A549 (cell line): Measurements from ENCODE around the gene IL3. TPM values are rescaled to one million over a fixed set of nuclear protein-coding genes. Genes with fewer than 3 reads are reported as not detected.

ENCODE experiments used
- ATAC-seq, 2 experiments: fragments of 200-7000 bp in 1 of 2; fragments of >200 bp in 1 of 2; cut with Nextera tagmentation in 1 of 2; cut with Tn5 transposase in 1 of 2; 3 replicates each; pipeline versions ENCODE4 v1.8.0 to v1.9.1; 2018 to 2020; ENCODE audit warnings: mild to moderate bottlenecking in 1 of 2, moderate library complexity in 1 of 2
- CTCF ChIA-PET: fragments of 300-600 bp; sonication (Branson Sonifier 250); formaldehyde crosslinking; extraction: SDS; loops from one replicate; lab custom pipeline; 2021; ENCODE audit warnings: antibody characterized with exemption, inconsistent platforms; lab: Yijun Ruan, JAX
- POLR2A ChIA-PET: fragments of 350-600 bp; formaldehyde crosslinking; extraction: SDS; loops from one replicate; lab custom pipeline; 2021; ENCODE audit warnings: antibody characterized with exemption, inconsistent platforms; lab: Yijun Ruan, JAX
- DNase-seq, 2 experiments: peaks; one replicate each; pipeline versions ENCODE4 v3.0.0 to v3.0.0-alpha.2; 2011 to 2016; ENCODE audit warnings: low read depth in 1 of 2, low spot score in 1 of 2
- FAIRE-seq: peaks from 2 replicates; lab custom pipeline; 2011; peaks lifted over from hg19 to GRCh38; lab: Jason Lieb, UNC
- H3K27ac ChIP-seq, 2 experiments: fragments of >200 bp; sonication (Bioruptor Twin); formaldehyde crosslinking; 3 replicates each; pipeline ENCODE4 v1.5.1; 2016 to 2017
- H3K4me1 ChIP-seq: fragments of >200 bp; sonication (Bioruptor Twin); formaldehyde crosslinking; 3 replicates; pipeline ENCODE4 v1.6.1; 2016
- H3K4me2 ChIP-seq: fragments of >200 bp; sonication (Bioruptor Twin); formaldehyde crosslinking; 3 replicates; pipeline ENCODE4 v1.6.1; 2016
- H3K4me3 ChIP-seq: fragments of >200 bp; sonication (Bioruptor Twin); formaldehyde crosslinking; 3 replicates; pipeline ENCODE4 v1.5.1; 2016
- H3K9me3 ChIP-seq: fragments of >200 bp; sonication (Bioruptor Twin); formaldehyde crosslinking; 3 replicates; pipeline ENCODE4 v1.6.1; 2016
- CBX2 ChIP-seq: fragments of 200-600 bp; sonication (generic); IDR thresholded peaks from 2 replicates; pipeline ENCODE4 v1.6.1; 2016; ENCODE audit warnings: low read depth, mild to moderate bottlenecking, borderline replicate concordance
- CHD2 ChIP-seq: fragments of 150-350 bp; IDR thresholded peaks from 2 replicates; pipeline ENCODE4 v1.6.1; 2014; ENCODE audit warnings: low read length; ENCODE audit not compliant: partially characterized antibody
- GATA3 ChIP-seq: IDR thresholded peaks from 2 replicates; pipeline ENCODE4 v1.6.1; 2012; ENCODE audit warnings: borderline replicate concordance
- HEYL ChIP-seq: fragments of 250-450 bp; sonication (Bioruptor Pico); IDR thresholded peaks from 2 replicates; pipeline ENCODE4 v1.8.0; 2021; ENCODE audit warnings: mild to moderate bottlenecking, moderate library complexity
- HOXB5 ChIP-seq: fragments of 250-450 bp; sonication (Bioruptor Pico); IDR thresholded peaks from 2 replicates; pipeline ENCODE4 v1.5.0; 2020; ENCODE audit warnings: mild to moderate bottlenecking, moderate library complexity
- JUN ChIP-seq, 2 experiments: fragments of >200 bp; sonication (Bioruptor Twin); formaldehyde crosslinking; IDR thresholded peaks; 2 replicates in 1 of 2; 3 replicates in 1 of 2; pipeline ENCODE4 v1.6.1; 2016 to 2017
- JUNB ChIP-seq: fragments of >200 bp; sonication (Bioruptor Twin); formaldehyde crosslinking; IDR thresholded peaks from 2 replicates; pipeline ENCODE4 v1.6.1; 2016
- KDM1A ChIP-seq: fragments of 200-600 bp; sonication (generic); IDR thresholded peaks from 2 replicates; pipeline ENCODE4 v1.6.1; 2016; ENCODE audit warnings: low read depth, mild to moderate bottlenecking
- KDM5A ChIP-seq: fragments of 200-600 bp; sonication (generic); IDR thresholded peaks from 2 replicates; pipeline ENCODE4 v1.6.1; 2016; ENCODE audit warnings: antibody characterized with exemption, mild to moderate bottlenecking
- MAFK ChIP-seq: fragments of 450-650 bp; IDR thresholded peaks from 2 replicates; pipeline ENCODE4 v1.6.1; 2014; ENCODE audit not compliant: partially characterized antibody
- MAZ ChIP-seq: fragments of 150-350 bp; IDR thresholded peaks from 2 replicates; pipeline ENCODE4 v1.6.1; 2014; ENCODE audit warnings: antibody characterized with exemption, low read depth, low read length, borderline replicate concordance
- PHF8 ChIP-seq: fragments of 200-600 bp; sonication (generic); IDR thresholded peaks from 2 replicates; pipeline ENCODE4 v1.6.1; 2016; ENCODE audit warnings: low read depth, mild to moderate bottlenecking, antibody characterized with exemption, moderate library complexity, borderline replicate concordance
- RAD21 ChIP-seq, 2 experiments: fragments of >200 bp in 1 of 2; sonication (Bioruptor Twin) in 1 of 2; formaldehyde crosslinking in 1 of 2; IDR thresholded peaks in 1 of 2; conservative IDR thresholded peaks in 1 of 2; 2 replicates in 1 of 2; 3 replicates in 1 of 2; pipeline ENCODE4 v1.6.1; 2012 to 2018; ENCODE audit warnings: inconsistent platforms in 1 of 2
- RARB ChIP-seq: fragments of 250-450 bp; sonication (Bioruptor Pico); IDR thresholded peaks from 2 replicates; pipeline ENCODE4 v1.8.0; 2021; ENCODE audit warnings: mild to moderate bottlenecking, moderate library complexity
- RNF2 ChIP-seq: fragments of 200-600 bp; sonication (generic); IDR thresholded peaks from 2 replicates; pipeline ENCODE4 v1.6.1; 2016; ENCODE audit warnings: low read depth, mild to moderate bottlenecking, antibody characterized with exemption, moderate library complexity, borderline replicate concordance
- SMC3 ChIP-seq: fragments of >200 bp; sonication (Bioruptor Twin); formaldehyde crosslinking; IDR thresholded peaks from 3 replicates; pipeline ENCODE4 v1.6.1; 2018; ENCODE audit warnings: inconsistent platforms
- SREBF2 ChIP-seq: fragments of 450-650 bp; IDR thresholded peaks from 2 replicates; pipeline ENCODE4 v1.6.1; 2014; ENCODE audit warnings: mild to moderate bottlenecking, moderate library complexity
- TP53 ChIP-seq: fragments of 250-450 bp; sonication (Bioruptor Pico); IDR thresholded peaks from 2 replicates; pipeline ENCODE4 v1.5.0; 2021; ENCODE audit warnings: mild to moderate bottlenecking, moderate library complexity
- ZFP36 ChIP-seq: fragments of 450-650 bp; IDR thresholded peaks from 2 replicates; pipeline ENCODE4 v1.6.1; 2014; ENCODE audit warnings: borderline replicate concordance; ENCODE audit not compliant: partially characterized antibody
- ZSCAN20 ChIP-seq: fragments of 250-450 bp; sonication (Bioruptor Pico); IDR thresholded peaks from 2 replicates; pipeline ENCODE4 v1.8.0; 2022; ENCODE audit warnings: mild to moderate bottlenecking, moderate library complexity
- WGBS: methylation state at CpG from one replicate; pipeline ENCODE4 v1.1.6; 2017; ENCODE audit errors: missing lambda C conversion rate; 5-methylcytosine and 5-hydroxymethylcytosine counted together
- polyA plus RNA-seq, 4 experiments: library from polyadenylated mRNA; depleted of rRNA in 3 of 4; stranded (reverse); fragments of >200 nt; fragmentation: RNase III in 1 of 4; extraction: RNeasy Plus Mini Kit Qiagen cat#74134 plus additional on column Dnase treatment in 1 of 4; gene quantifications; 2 replicates in 3 of 4; 3 replicates in 1 of 4; pipeline ENCODE4 v1.2.3, GENCODE V29; 2011 to 2017
- TF ChIP-seq, protein P1 (sequence below): fragments of 150-350 bp; IDR thresholded peaks from 2 replicates; pipeline ENCODE4 v1.6.1; 2014; ENCODE audit warnings: low read depth, mild to moderate bottlenecking, low read length
- TF ChIP-seq, protein P2 (sequence below): IDR thresholded peaks from 2 replicates; pipeline ENCODE4 v1.6.1; 2012
- TF ChIP-seq, protein P3 (sequence below): fragments of >200 bp; sonication (Bioruptor Twin); formaldehyde crosslinking; IDR thresholded peaks from 3 replicates; pipeline ENCODE4 v1.5.1; 2016
- TF ChIP-seq, protein P4 (sequence below): fragments of 200-600 bp; sonication (generic); IDR thresholded peaks from 2 replicates; pipeline ENCODE4 v1.6.1; 2016; ENCODE audit warnings: antibody characterized with exemption, mild to moderate bottlenecking, moderate library complexity
- TF ChIP-seq, protein P5 (sequence below): fragments of 250-450 bp; sonication (Bioruptor Pico); IDR thresholded peaks from 2 replicates; pipeline ENCODE4 v1.5.0; 2020; ENCODE audit warnings: low read depth, mild to moderate bottlenecking, moderate library complexity
- TF ChIP-seq, protein P6 (sequence below): fragments of 450-650 bp; IDR thresholded peaks from 2 replicates; pipeline ENCODE4 v1.6.1; 2014; ENCODE audit warnings: antibody characterized with exemption

IL3 gene
- polyA plus RNA-seq, 2 of the 4 experiments (the other 2 are of a cell fraction), result not detected

DNA sequence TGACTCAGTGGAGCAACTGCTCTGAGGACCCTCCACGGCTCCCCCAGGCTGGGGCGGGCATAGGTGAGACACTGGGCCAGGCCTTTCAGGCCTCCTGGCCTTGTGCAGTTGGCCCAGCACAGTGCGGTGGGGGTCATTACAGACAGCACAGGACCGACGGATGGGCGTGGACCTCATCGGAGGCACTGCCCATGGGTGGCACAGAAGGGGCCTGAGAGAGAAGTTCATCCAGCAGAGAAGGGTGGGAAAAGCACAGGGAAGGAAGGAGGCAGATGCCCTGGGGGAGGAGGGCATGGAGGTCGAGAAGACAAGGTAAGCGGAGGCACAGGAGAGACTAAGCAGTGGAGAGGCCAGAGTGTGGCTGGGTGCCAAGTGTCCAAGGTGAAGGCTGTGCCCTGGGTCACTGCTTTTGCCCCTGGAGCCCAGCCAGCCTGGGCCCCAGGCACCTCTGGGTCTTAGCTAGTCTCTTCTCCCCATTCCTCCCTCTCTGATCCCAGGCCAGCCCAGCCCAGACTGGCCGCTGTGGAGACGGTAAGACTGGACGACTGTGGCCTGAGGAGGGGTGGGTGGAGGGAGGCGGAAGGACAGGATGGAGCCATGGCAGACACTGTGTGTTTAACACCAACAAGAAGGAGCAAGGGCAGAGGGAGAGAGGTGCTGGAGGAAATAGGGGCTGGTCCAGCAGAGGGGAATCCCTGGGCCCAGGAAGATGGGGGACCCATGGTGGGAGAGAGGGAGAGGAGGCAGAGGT, 5.7 kb downstream of the IL3 start (continued):
- TF ChIP-seq SMC3, result no peak
- TF ChIP-seq PHF8, result no peak
- TF ChIP-seq HEYL, result no peak
- TF ChIP-seq TP53 (CRISPR knock-in tag), result no peak
- no peak for TF ChIP-seq SREBF2
- TF ChIP-seq, all 56 proteins: peak for 0

DNA sequence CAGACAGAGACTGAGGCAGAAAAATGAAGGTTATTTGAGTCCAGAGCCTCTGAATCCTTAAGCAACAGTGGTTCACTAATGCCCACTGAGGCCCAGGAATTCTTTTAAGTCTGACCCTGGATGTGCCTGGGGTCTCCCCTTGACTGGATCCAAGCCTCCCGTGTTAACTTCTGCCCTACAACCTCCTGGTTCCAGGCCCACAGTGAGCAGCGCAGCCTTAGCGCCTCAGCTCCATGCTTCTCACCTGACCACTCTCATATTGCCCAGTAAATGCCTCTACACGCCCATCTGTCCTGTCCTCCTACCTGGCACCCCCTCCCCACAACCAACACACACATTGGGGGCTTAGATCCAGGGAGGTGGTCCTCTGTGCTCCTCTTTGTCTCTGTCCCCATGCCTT, 6.4 kb downstream of the IL3 start:
- no peak overlapping the region for H3K4me2 ChIP-seq
- FAIRE-seq (no peak), ATAC-seq (no peak), DNase-seq (no peak)
- CTCF ChIA-PET, result interaction anchor here (0.6 to 3.1 kb wide), 10 partner anchors 11 to 411 kb away, joined by 3 to 34 read pairs (median 4); no protein-coding TSS in a partner anchor
- no peaks in the 10 kb centered on the region for H3K9me3 ChIP-seq
- POLR2A ChIA-PET, result no interaction called here
- WGBS, result 80% methylated on average over 4 of the region's 4 CpGs
- no peak overlapping the region for H3K27ac ChIP-seq
- H3K4me3 ChIP-seq, result no peak overlapping the region
- TF ChIP-seq KDM5A (no peak), JUN (IDR thresholded peaks at IDR 0.05) (no peak), HOXB5 (CRISPR knock-in tag) (no peak), ZFP36 (no peak), RNF2 (no peak), TP53 (CRISPR knock-in tag) (no peak), CHD2 (no peak), KDM1A (no peak), CBX2 (no peak), MAFK (no peak), RARB (CRISPR knock-in tag) (no peak), SMC3 (no peak)
- TF ChIP-seq, protein P1, sequence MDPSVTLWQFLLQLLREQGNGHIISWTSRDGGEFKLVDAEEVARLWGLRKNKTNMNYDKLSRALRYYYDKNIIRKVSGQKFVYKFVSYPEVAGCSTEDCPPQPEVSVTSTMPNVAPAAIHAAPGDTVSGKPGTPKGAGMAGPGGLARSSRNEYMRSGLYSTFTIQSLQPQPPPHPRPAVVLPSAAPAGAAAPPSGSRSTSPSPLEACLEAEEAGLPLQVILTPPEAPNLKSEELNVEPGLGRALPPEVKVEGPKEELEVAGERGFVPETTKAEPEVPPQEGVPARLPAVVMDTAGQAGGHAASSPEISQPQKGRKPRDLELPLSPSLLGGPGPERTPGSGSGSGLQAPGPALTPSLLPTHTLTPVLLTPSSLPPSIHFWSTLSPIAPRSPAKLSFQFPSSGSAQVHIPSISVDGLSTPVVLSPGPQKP, result no peak
- TF ChIP-seq, protein P2, sequence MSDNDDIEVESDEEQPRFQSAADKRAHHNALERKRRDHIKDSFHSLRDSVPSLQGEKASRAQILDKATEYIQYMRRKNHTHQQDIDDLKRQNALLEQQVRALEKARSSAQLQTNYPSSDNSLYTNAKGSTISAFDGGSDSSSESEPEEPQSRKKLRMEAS, result no peak
- H3K4me1 ChIP-seq, result no peaks in the 10 kb centered on the region

DNA sequence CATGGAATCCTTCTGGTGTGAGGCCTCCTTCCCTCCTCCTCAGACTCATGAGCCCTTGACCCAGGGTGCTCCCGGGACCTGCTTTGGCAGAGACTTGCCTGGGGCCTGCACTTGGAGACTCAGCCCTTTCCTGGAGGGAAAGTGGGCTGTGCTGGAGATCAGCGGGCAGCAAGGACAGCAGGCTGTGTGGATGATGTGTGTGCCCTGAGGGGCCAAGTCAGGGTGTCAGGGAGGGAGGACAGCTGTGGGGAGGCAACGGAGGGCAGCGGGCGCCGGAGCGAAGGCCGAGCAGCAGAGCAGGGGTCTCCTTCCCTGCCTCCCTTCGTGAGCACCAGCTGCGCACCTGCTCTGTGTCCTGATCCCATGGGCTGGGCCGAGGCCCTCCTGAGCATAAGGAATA, 7.0 kb downstream of the IL3 start:
- H3K9me3 ChIP-seq, result no peaks in the 10 kb centered on the region
- no peak overlapping the region for H3K4me3 ChIP-seq
- H3K4me2 ChIP-seq, result no peak overlapping the region
- H3K27ac ChIP-seq, result no peak overlapping the region
- ATAC-seq, result no peak
- TF ChIP-seq ZSCAN20 (CRISPR knock-in tag) (no peak), JUNB (no peak), RAD21 (conservative IDR thresholded peaks at IDR 0.05 in 1 of 2, IDR thresholded peaks at IDR 0.05 in 1 of 2) (no peak), SMC3 (no peak), GATA3 (no peak), PHF8 (no peak), HEYL (no peak), MAZ (no peak)
- TF ChIP-seq, protein P3, sequence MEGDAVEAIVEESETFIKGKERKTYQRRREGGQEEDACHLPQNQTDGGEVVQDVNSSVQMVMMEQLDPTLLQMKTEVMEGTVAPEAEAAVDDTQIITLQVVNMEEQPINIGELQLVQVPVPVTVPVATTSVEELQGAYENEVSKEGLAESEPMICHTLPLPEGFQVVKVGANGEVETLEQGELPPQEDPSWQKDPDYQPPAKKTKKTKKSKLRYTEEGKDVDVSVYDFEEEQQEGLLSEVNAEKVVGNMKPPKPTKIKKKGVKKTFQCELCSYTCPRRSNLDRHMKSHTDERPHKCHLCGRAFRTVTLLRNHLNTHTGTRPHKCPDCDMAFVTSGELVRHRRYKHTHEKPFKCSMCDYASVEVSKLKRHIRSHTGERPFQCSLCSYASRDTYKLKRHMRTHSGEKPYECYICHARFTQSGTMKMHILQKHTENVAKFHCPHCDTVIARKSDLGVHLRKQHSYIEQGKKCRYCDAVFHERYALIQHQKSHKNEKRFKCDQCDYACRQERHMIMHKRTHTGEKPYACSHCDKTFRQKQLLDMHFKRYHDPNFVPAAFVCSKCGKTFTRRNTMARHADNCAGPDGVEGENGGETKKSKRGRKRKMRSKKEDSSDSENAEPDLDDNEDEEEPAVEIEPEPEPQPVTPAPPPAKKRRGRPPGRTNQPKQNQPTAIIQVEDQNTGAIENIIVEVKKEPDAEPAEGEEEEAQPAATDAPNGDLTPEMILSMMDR, result no peak
- TF ChIP-seq, protein P4, sequence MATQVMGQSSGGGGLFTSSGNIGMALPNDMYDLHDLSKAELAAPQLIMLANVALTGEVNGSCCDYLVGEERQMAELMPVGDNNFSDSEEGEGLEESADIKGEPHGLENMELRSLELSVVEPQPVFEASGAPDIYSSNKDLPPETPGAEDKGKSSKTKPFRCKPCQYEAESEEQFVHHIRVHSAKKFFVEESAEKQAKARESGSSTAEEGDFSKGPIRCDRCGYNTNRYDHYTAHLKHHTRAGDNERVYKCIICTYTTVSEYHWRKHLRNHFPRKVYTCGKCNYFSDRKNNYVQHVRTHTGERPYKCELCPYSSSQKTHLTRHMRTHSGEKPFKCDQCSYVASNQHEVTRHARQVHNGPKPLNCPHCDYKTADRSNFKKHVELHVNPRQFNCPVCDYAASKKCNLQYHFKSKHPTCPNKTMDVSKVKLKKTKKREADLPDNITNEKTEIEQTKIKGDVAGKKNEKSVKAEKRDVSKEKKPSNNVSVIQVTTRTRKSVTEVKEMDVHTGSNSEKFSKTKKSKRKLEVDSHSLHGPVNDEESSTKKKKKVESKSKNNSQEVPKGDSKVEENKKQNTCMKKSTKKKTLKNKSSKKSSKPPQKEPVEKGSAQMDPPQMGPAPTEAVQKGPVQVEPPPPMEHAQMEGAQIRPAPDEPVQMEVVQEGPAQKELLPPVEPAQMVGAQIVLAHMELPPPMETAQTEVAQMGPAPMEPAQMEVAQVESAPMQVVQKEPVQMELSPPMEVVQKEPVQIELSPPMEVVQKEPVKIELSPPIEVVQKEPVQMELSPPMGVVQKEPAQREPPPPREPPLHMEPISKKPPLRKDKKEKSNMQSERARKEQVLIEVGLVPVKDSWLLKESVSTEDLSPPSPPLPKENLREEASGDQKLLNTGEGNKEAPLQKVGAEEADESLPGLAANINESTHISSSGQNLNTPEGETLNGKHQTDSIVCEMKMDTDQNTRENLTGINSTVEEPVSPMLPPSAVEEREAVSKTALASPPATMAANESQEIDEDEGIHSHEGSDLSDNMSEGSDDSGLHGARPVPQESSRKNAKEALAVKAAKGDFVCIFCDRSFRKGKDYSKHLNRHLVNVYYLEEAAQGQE, result no peak
- TF ChIP-seq, protein P5, sequence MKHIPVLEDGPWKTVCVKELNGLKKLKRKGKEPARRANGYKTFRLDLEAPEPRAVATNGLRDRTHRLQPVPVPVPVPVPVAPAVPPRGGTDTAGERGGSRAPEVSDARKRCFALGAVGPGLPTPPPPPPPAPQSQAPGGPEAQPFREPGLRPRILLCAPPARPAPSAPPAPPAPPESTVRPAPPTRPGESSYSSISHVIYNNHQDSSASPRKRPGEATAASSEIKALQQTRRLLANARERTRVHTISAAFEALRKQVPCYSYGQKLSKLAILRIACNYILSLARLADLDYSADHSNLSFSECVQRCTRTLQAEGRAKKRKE, result no peak
- TF ChIP-seq, protein P6, sequence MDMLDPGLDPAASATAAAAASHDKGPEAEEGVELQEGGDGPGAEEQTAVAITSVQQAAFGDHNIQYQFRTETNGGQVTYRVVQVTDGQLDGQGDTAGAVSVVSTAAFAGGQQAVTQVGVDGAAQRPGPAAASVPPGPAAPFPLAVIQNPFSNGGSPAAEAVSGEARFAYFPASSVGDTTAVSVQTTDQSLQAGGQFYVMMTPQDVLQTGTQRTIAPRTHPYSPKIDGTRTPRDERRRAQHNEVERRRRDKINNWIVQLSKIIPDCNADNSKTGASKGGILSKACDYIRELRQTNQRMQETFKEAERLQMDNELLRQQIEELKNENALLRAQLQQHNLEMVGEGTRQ, result no peak
- FAIRE-seq, result no peak
- CTCF ChIA-PET, result interaction anchor here (0.8 to 3.1 kb wide), 9 partner anchors 10 to 410 kb away, joined by 3 to 34 read pairs (median 5); no protein-coding TSS in a partner anchor
- DNase-seq, result no peak
- POLR2A ChIA-PET, result no interaction called here
- WGBS, result 76% methylated on average over 10 of the region's 11 CpGs
- H3K4me1 ChIP-seq, result no peaks in the 10 kb centered on the region
